CD4-positive, alpha-beta memory T cell (primary cell): ENCODE results near the gene ROGDI. TPM values are rescaled to one million over a fixed set of nuclear protein-coding genes. Genes with fewer than 3 reads are reported as not detected.

Experiments used
- CTCF ChIA-PET: fragments of 350-600 bp; sonication (Branson Sonifier 250); formaldehyde crosslinking; loops from one replicate; lab custom pipeline; 2021; ENCODE audit warnings: inconsistent platforms; ENCODE audit not compliant: partially characterized antibody; lab: Charles Lee
- POLR2A ChIA-PET: fragments of 350-600 bp; sonication (Branson Sonifier 250); formaldehyde crosslinking; loops from one replicate; lab custom pipeline; 2021; ENCODE audit not compliant: partially characterized antibody; lab: Charles Lee
- DNase-seq, 5 donors: peaks; one replicate each; pipeline versions ENCODE4 v3.0.0 to v3.0.0-alpha.2; 2020 to 2022; ENCODE audit warnings: mixed read lengths in 1 of 5
- H3K27ac ChIP-seq: one replicate; pipeline ENCODE4 v1.7.0; 2013; ENCODE audit warnings: low read depth, low read length
- H3K27me3 ChIP-seq: 2 replicates; pipeline ENCODE4 v1.7.0; 2013; ENCODE audit warnings: mild to moderate bottlenecking, low read length, moderate library complexity; ENCODE audit not compliant: insufficient read depth
- H3K36me3 ChIP-seq: 2 replicates; pipeline ENCODE4 v1.7.0; 2013; ENCODE audit warnings: mild to moderate bottlenecking, low read length, moderate library complexity; ENCODE audit not compliant: insufficient read depth
- H3K4me1 ChIP-seq: 2 replicates; pipeline ENCODE4 v1.7.0; 2013; ENCODE audit warnings: mild to moderate bottlenecking, low read length, moderate library complexity; ENCODE audit not compliant: insufficient read depth
- H3K4me3 ChIP-seq, 2 donors: one replicate each; pipeline ENCODE4 v1.7.0; 2013; ENCODE audit warnings: low read length in 2 of 2, mild to moderate bottlenecking in 1 of 2
- H3K9me3 ChIP-seq, 2 donors: one replicate each; pipeline ENCODE4 v1.7.0; 2013; ENCODE audit warnings: low read length in 2 of 2, control low read depth in 1 of 2; ENCODE audit not compliant: control insufficient read depth in 1 of 2
- H3K27ac Mint-ChIP-seq, 7 donors: one replicate each; pipeline ENCODE4 v1.8.0; 2020 to 2021; ENCODE audit warnings: mixed read lengths in 7 of 7, mild to moderate bottlenecking in 6 of 7, inconsistent platforms in 3 of 7, moderate library complexity in 3 of 7
- H3K27me3 Mint-ChIP-seq, 2 donors: one replicate each; pipeline ENCODE4 v1.8.0; 2020 to 2021; ENCODE audit warnings: mixed read lengths in 2 of 2
- H3K36me3 Mint-ChIP-seq, 2 donors: one replicate each; pipeline ENCODE4 v1.8.0; 2020 to 2021; ENCODE audit warnings: mixed read lengths in 2 of 2, inconsistent platforms in 1 of 2, mild to moderate bottlenecking in 1 of 2
- H3K4me1 Mint-ChIP-seq, 4 donors: one replicate each; pipeline ENCODE4 v1.8.0; 2020 to 2021; ENCODE audit warnings: mixed read lengths in 4 of 4, mild to moderate bottlenecking in 1 of 4
- H3K4me3 Mint-ChIP-seq, 8 donors: one replicate each; pipeline ENCODE4 v1.8.0; 2020 to 2021; ENCODE audit warnings: mixed read lengths in 8 of 8, mild to moderate bottlenecking in 7 of 8, moderate library complexity in 6 of 8, inconsistent platforms in 3 of 8
- H3K9me3 Mint-ChIP-seq, 8 donors: one replicate each; pipeline ENCODE4 v1.8.0; 2020 to 2021; ENCODE audit warnings: mixed read lengths in 8 of 8, mild to moderate bottlenecking in 5 of 8, inconsistent platforms in 3 of 8, moderate library complexity in 1 of 8
- intact Hi-C: fragments of 100-400 bp; cut with micrococcal nuclease; formaldehyde crosslinking; loops from one replicate; pipeline ENCODE4 v1.15.1; 2023
- polyA plus RNA-seq, 2 donors: library from polyadenylated mRNA; unstranded; fragments of 300-500 nt; fragmentation: Illumina TruSeq; gene quantifications; one replicate each; pipeline ENCODE4 v1.2.3, GENCODE V29; 2021
- total RNA-seq, 2 experiments: library from RNA; stranded (reverse); gene quantifications; one replicate each; pipeline ENCODE4 v1.2.3, GENCODE V29; 2021

ROGDI gene
- total and polyA plus RNA-seq, 4 experiments from 2014 or later, result 8.6 to 19.1 (median 9.8) TPM

- Mint-ChIP-seq H3K4me1 (no peaks in the 10 kb centered on the region), H3K36me3 (no peaks in the 10 kb centered on the region), H3K4me3 (no peak overlapping the region), H3K27me3 (peaks cover 0 to 2% of the 10 kb centered on the region in 2 donors), H3K27ac (no peak overlapping the region), H3K9me3 (no peaks in the 10 kb centered on the region)
- no peaks in the 10 kb centered on the region for H3K36me3 ChIP-seq
- DNase-seq, result no peak
- no peak overlapping the region for H3K27ac ChIP-seq
- no peaks in the 10 kb centered on the region for H3K4me1 ChIP-seq
- ChIA-PET CTCF (no interaction called here), POLR2A (no interaction called here)
- H3K9me3 ChIP-seq, result no peaks in the 10 kb centered on the region
- H3K4me3 ChIP-seq, result no peak overlapping the region
- H3K27me3 ChIP-seq, result no peaks in the 10 kb centered on the region
- intact Hi-C loops, result no loop called here
These were observed 9.4 kb downstream of the ROGDI start for GRCh38 chr16:4792951-4793513.

GRCh38 chr16:4790871-4791270 lies 11.6 kb downstream of the ROGDI start:
- no peaks in the 10 kb centered on the region for H3K9me3 Mint-ChIP-seq
- Histone ChIP-seq H3K4me1 (no peaks in the 10 kb centered on the region), H3K36me3 (no peaks in the 10 kb centered on the region), H3K27me3 (no peaks in the 10 kb centered on the region), H3K4me3 (no peak overlapping the region), H3K27ac (no peak overlapping the region), H3K9me3 (no peaks in the 10 kb centered on the region)
- intact Hi-C loops, result no loop called here
- ChIA-PET CTCF (no interaction called here), POLR2A (no interaction called here)
- H3K27me3 Mint-ChIP-seq, result peaks cover 0 to 2% of the 10 kb centered on the region in 2 donors
- no peak overlapping the region for H3K27ac Mint-ChIP-seq
- DNase-seq, result no peak
- no peaks in the 10 kb centered on the region for H3K4me1 Mint-ChIP-seq
- H3K4me3 Mint-ChIP-seq, result peak overlapping the region in 1 of 8 donors; percentile 43
- no peaks in the 10 kb centered on the region for H3K36me3 Mint-ChIP-seq

GRCh38 chr16:4790261-4790660 lies 12.2 kb downstream of the ROGDI start:
- Histone ChIP-seq H3K27me3 (no peaks in the 10 kb centered on the region), H3K4me3 (no peak overlapping the region), H3K4me1 (no peaks in the 10 kb centered on the region), H3K9me3 (no peaks in the 10 kb centered on the region), H3K27ac (no peak overlapping the region), H3K36me3 (no peaks in the 10 kb centered on the region)
- no peak for DNase-seq
- Mint-ChIP-seq H3K9me3 (no peaks in the 10 kb centered on the region), H3K4me1 (no peaks in the 10 kb centered on the region), H3K27ac (no peak overlapping the region), H3K27me3 (peaks cover 0 to 2% of the 10 kb centered on the region in 2 donors), H3K36me3 (no peaks in the 10 kb centered on the region), H3K4me3 (no peak overlapping the region)
- intact Hi-C loops, result no loop called here
- CTCF ChIA-PET, result no interaction called here
- POLR2A ChIA-PET, result no interaction called here

GRCh38 chr16:4788910-4789309 lies 13.5 kb downstream of the ROGDI start:
- Histone ChIP-seq H3K27me3 (no peaks in the 10 kb centered on the region), H3K4me1 (no peaks in the 10 kb centered on the region), H3K27ac (no peak overlapping the region), H3K4me3 (no peak overlapping the region), H3K36me3 (no peaks in the 10 kb centered on the region), H3K9me3 (no peaks in the 10 kb centered on the region)
- ChIA-PET CTCF (no interaction called here), POLR2A (no interaction called here)
- no peaks in the 10 kb centered on the region for H3K36me3 Mint-ChIP-seq
- H3K27ac Mint-ChIP-seq, result peak overlapping the region in 2 of 7 donors; percentile 42 to 46
- no peak for DNase-seq
- peaks cover 0 to 2% of the 10 kb centered on the region in 2 donors for H3K27me3 Mint-ChIP-seq
- intact Hi-C loops, result no loop called here
- no peaks in the 10 kb centered on the region for H3K4me1 Mint-ChIP-seq
- no peaks in the 10 kb centered on the region for H3K9me3 Mint-ChIP-seq
- no peak overlapping the region for H3K4me3 Mint-ChIP-seq

GRCh38 chr16:4788489-4788889 lies 13.9 kb downstream of the ROGDI start:
- Histone ChIP-seq H3K4me1 (no peaks in the 10 kb centered on the region), H3K27ac (no peak overlapping the region), H3K9me3 (no peaks in the 10 kb centered on the region), H3K36me3 (no peaks in the 10 kb centered on the region), H3K4me3 (no peak overlapping the region), H3K27me3 (no peaks in the 10 kb centered on the region)
- H3K27me3 Mint-ChIP-seq, result peaks cover 0 to 2% of the 10 kb centered on the region in 2 donors
- H3K9me3 Mint-ChIP-seq, result no peaks in the 10 kb centered on the region
- intact Hi-C loops, result no loop called here
- H3K27ac Mint-ChIP-seq, result peak overlapping the region in 1 of 7 donors; percentile 42
- POLR2A ChIA-PET, result no interaction called here
- no peaks in the 10 kb centered on the region for H3K36me3 Mint-ChIP-seq
- DNase-seq, result no peak
- CTCF ChIA-PET, result no interaction called here
- H3K4me1 Mint-ChIP-seq, result no peaks in the 10 kb centered on the region
- no peak overlapping the region for H3K4me3 Mint-ChIP-seq

GRCh38 chr16:4787627-4788482 lies 14.6 kb downstream of the ROGDI start, which contains the start of gene SEPTIN12:
Gene SEPTIN12, minus strand, starts transcription at chr16:4788345. Its CDS starts 700 bp downstream, at chr16:4787645.
- Mint-ChIP-seq H3K27ac (peak within 1 kb of the TSS in 4 of 7 donors; percentile 8 to 46 (median 36)), H3K36me3 (no peaks in the 10 kb centered on the region), H3K27me3 (peaks cover 0 to 2% of the 10 kb centered on the region in 2 donors), H3K4me3 (no peak within 1 kb of the TSS), H3K4me1 (no peaks in the 10 kb centered on the region), H3K9me3 (no peaks in the 10 kb centered on the region)
- Histone ChIP-seq H3K27ac (no peak within 1 kb of the TSS), H3K9me3 (no peaks in the 10 kb centered on the region), H3K36me3 (no peaks in the 10 kb centered on the region), H3K4me1 (no peaks in the 10 kb centered on the region), H3K27me3 (no peaks in the 10 kb centered on the region), H3K4me3 (no peak within 1 kb of the TSS)
- ChIA-PET CTCF (no interaction called here), POLR2A (no interaction called here)
- intact Hi-C loops, result no loop called here
- no peak for DNase-seq

- intact Hi-C loops, result no loop called here
- Histone ChIP-seq H3K27ac (no peak overlapping the region), H3K4me1 (no peaks in the 10 kb centered on the region), H3K27me3 (no peaks in the 10 kb centered on the region), H3K4me3 (no peak overlapping the region), H3K9me3 (no peaks in the 10 kb centered on the region), H3K36me3 (no peaks in the 10 kb centered on the region)
- no peak for DNase-seq
- CTCF ChIA-PET, result no interaction called here
- POLR2A ChIA-PET, result no interaction called here
- H3K27ac Mint-ChIP-seq, result no peak overlapping the region
- no peak overlapping the region for H3K4me3 Mint-ChIP-seq
- no peaks in the 10 kb centered on the region for H3K36me3 Mint-ChIP-seq
- H3K27me3 Mint-ChIP-seq, result peaks cover 0 to 2% of the 10 kb centered on the region in 2 donors
- no peaks in the 10 kb centered on the region for H3K4me1 Mint-ChIP-seq
- H3K9me3 Mint-ChIP-seq, result no peaks in the 10 kb centered on the region
These were observed 15.4 kb downstream of the ROGDI start for GRCh38 chr16:4787068-4787467.
